Skin of body (tissue), 3 donors: ENCODE results near the gene CC2D2B. TPM values are rescaled to one million over a fixed set of nuclear protein-coding genes. Genes with fewer than 3 reads are reported as not detected.

ENCODE experiments used
- DNase-seq: peaks from one replicate; lab custom pipeline; 2025; lab: John Stamatoyannopoulos, UW
- small RNA-seq: library from RNA; depleted of rRNA; stranded (forward); fragments of <200 nt; gene quantifications from one replicate; pipeline ENCODE3, GENCODE V24; 2014; ENCODE audit warnings: low replicate concordance
- total RNA-seq: library from RNA; depleted of rRNA; stranded (reverse); fragments of >200 nt; gene quantifications from one replicate; pipeline ENCODE4 v1.2.3, GENCODE V29; 2014

The CC2D2B gene
- total RNA-seq, 1 donor from 2014 or later = 1.6 TPM

GRCh38 chr10:96077156-96077555 lies 169.4 kb downstream of the CC2D2B start:
- DNase-seq = no peak

- DNase-seq = no peak
Observed at GRCh38 chr10:96082153-96082552, 174.4 kb downstream of the CC2D2B start.

Small RNA genes lying within 50 kb of the gene (small RNA-seq; reads per million reads assigned to genes)
- gene MIR3157 = 0.31 reads per million, percentile 32 among the genes with 10 or more reads in this experiment

Other genes with a start within 250 kb of the CC2D2B start
- gene TCTN3, start 214.0 kb upstream of the CC2D2B start, total RNA-seq = 25.1 TPM
- gene ENTPD1, start 151.8 kb upstream of the CC2D2B start, total RNA-seq = 26.0 TPM
- 6.9 TPM for gene CCNJ, start 135.6 kb downstream of the CC2D2B start, total RNA-seq
- gene ZNF518A, start 222.3 kb downstream of the CC2D2B start, total RNA-seq = 34.5 TPM